K562 (cell line): ENCODE measurements around the gene MATCAP1. TPM values are rescaled to one million over a fixed set of nuclear protein-coding genes. Genes with fewer than 3 reads are reported as not detected.

ENCODE experiments used
- ARNT ChIP-seq, 2 experiments: fragments of 450-650 bp; IDR thresholded peaks; 2 replicates each; pipeline ENCODE4 v1.6.1; 2016; ENCODE audit warnings: mild to moderate bottlenecking in 1 of 2
- HEY1 ChIP-seq: fragments of 250-450 bp; sonication (Bioruptor Pico); IDR thresholded peaks from 2 replicates; pipeline ENCODE4 v1.5.0; 2020; ENCODE audit warnings: mild to moderate bottlenecking, moderate library complexity, borderline replicate concordance
- RNF2 ChIP-seq: sonication (generic); IDR thresholded peaks from 2 replicates; pipeline ENCODE4 v1.6.1; 2016
- ZNF212 ChIP-seq: fragments of 450-650 bp; formaldehyde crosslinking; IDR thresholded peaks from 2 replicates; pipeline ENCODE4 v1.4.0; 2020; ENCODE audit warnings: mild to moderate bottlenecking
- polyA plus RNA-seq, 8 experiments: library from polyadenylated mRNA; depleted of rRNA in 4 of 8; stranded (reverse) in 5 of 8; unstranded in 3 of 8; fragments of >200 nt; fragmentation: Nextera tagmentation in 2 of 8; fragmentation: Illumina TruSeq in 1 of 8; extraction: Ambion mirVana in 2 of 8; extraction: Trizol in 1 of 8; gene quantifications; 2 replicates each; pipeline versions ENCODE4 v1.2.1 to v1.2.3, GENCODE V29; 2011 to 2014; ENCODE audit warnings: inconsistent platforms in 1 of 8, missing spikeins in 1 of 8
- total RNA-seq, 7 experiments: library from RNA; depleted of rRNA in 6 of 7; stranded (reverse); fragments of >200 nt in 6 of 7; fragmentation: Illumina TruSeq in 2 of 7; extraction: Trizol in 2 of 7; gene quantifications; 2 replicates each; pipeline versions ENCODE4 v1.2.1 to v1.2.3, GENCODE V29; 2011 to 2021; ENCODE audit warnings: low replicate concordance in 1 of 7
- TF ChIP-seq, protein P1 (sequence below), 3 experiments: fragments of 200-800 bp in 1 of 3; fragments of 250-450 bp in 1 of 3; fragments of 450-650 bp in 1 of 3; sonication (Bioruptor Pico) in 1 of 3; sonication (Bioruptor generic) in 1 of 3; formaldehyde crosslinking in 1 of 3; IDR thresholded peaks; 2 replicates each; pipeline versions ENCODE4 v1.6.1 to v1.8.0; 2016 to 2022; ENCODE audit warnings: mild to moderate bottlenecking in 2 of 3, missing genetic modification characterization in 2 of 3, missing compliant biosample characterization in 1 of 3, moderate library complexity in 1 of 3
- TF ChIP-seq, protein P2 (sequence below): fragments of 250-450 bp; sonication (Bioruptor Pico); IDR thresholded peaks from 2 replicates; pipeline ENCODE4 v1.4.0; 2020; ENCODE audit warnings: mild to moderate bottlenecking, moderate library complexity
- TF ChIP-seq, protein P3 (sequence below): sonication (generic); formaldehyde crosslinking; IDR thresholded peaks from 2 replicates; pipeline ENCODE4 v1.8.0; 2022; ENCODE audit warnings: mild to moderate bottlenecking, missing genetic modification reagents

Gene MATCAP1
- total and polyA plus RNA-seq, 9 of the 15 experiments (the other 6 are each of a cell fraction or from before 2014, with no cell fraction given): 3.4 to 20.5 (median 10.3) TPM

DNA sequence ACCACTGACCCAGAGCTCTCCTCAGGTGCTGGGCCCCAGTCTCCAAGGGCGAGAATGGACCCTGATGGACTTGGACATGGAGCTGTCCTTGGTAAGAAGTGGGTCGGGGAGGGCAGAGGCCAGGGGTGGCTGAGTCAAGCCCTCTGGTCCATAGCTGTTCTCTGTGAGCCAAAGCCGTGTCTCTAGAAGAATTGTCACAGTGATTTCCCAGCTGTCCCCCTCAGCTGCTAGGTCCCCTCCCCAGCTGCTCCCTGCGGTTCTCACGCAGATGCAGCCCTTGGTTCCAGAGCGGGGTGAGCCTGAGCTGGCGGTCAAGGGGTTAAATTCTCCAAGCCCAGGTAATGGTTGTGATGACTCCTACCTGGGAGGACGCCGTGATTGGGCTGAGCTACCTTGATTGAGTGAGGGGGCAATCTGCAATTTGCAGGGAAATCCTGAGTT is 14.7 kb downstream of the MATCAP1 start (continued):
- TF ChIP-seq, protein P1, sequence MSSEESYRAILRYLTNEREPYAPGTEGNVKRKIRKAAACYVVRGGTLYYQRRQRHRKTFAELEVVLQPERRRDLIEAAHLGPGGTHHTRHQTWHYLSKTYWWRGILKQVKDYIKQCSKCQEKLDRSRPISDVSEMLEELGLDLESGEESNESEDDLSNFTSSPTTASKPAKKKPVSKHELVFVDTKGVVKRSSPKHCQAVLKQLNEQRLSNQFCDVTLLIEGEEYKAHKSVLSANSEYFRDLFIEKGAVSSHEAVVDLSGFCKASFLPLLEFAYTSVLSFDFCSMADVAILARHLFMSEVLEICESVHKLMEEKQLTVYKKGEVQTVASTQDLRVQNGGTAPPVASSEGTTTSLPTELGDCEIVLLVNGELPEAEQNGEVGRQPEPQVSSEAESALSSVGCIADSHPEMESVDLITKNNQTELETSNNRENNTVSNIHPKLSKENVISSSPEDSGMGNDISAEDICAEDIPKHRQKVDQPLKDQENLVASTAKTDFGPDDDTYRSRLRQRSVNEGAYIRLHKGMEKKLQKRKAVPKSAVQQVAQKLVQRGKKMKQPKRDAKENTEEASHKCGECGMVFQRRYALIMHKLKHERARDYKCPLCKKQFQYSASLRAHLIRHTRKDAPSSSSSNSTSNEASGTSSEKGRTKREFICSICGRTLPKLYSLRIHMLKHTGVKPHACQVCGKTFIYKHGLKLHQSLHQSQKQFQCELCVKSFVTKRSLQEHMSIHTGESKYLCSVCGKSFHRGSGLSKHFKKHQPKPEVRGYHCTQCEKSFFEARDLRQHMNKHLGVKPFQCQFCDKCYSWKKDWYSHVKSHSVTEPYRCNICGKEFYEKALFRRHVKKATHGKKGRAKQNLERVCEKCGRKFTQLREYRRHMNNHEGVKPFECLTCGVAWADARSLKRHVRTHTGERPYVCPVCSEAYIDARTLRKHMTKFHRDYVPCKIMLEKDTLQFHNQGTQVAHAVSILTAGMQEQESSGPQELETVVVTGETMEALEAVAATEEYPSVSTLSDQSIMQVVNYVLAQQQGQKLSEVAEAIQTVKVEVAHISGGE (CRISPR knock-in tag; IDR thresholded peaks at IDR 0.05): no peak
- TF ChIP-seq ZNF212 (no peak), RNF2 (no peak), ARNT (IDR thresholded peaks at IDR 0.05) (no peak), HEY1 (CRISPR knock-in tag) (no peak)
- TF ChIP-seq, protein P2, sequence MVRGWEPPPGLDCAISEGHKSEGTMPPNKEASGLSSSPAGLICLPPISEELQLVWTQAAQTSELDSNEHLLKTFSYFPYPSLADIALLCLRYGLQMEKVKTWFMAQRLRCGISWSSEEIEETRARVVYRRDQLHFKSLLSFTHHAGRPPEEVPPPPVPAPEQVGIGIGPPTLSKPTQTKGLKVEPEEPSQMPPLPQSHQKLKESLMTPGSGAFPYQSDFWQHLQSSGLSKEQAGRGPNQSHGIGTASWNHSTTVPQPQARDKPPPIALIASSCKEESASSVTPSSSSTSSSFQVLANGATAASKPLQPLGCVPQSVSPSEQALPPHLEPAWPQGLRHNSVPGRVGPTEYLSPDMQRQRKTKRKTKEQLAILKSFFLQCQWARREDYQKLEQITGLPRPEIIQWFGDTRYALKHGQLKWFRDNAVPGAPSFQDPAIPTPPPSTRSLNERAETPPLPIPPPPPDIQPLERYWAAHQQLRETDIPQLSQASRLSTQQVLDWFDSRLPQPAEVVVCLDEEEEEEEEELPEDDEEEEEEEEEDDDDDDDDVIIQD: no peak
- TF ChIP-seq, protein P3, sequence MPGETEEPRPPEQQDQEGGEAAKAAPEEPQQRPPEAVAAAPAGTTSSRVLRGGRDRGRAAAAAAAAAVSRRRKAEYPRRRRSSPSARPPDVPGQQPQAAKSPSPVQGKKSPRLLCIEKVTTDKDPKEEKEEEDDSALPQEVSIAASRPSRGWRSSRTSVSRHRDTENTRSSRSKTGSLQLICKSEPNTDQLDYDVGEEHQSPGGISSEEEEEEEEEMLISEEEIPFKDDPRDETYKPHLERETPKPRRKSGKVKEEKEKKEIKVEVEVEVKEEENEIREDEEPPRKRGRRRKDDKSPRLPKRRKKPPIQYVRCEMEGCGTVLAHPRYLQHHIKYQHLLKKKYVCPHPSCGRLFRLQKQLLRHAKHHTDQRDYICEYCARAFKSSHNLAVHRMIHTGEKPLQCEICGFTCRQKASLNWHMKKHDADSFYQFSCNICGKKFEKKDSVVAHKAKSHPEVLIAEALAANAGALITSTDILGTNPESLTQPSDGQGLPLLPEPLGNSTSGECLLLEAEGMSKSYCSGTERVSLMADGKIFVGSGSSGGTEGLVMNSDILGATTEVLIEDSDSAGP (CRISPR knock-in tag): no peak
